SK-N-MC (cell line): ENCODE measurements around the gene SMIM1.

Experiments used
- EZH2 ChIP-seq: fragments of 200-600 bp; sonication (generic); IDR thresholded peaks from one replicate; pipeline ENCODE4 v1.6.1; 2017; ENCODE audit warnings: antibody characterized with exemption
- FOXP2 ChIP-seq: optimal IDR thresholded peaks from 2 replicates; pipeline ENCODE3; 2011; ENCODE audit warnings: mild to moderate bottlenecking, moderate library complexity; ENCODE audit not compliant: insufficient read depth; ENCODE audit errors: extremely low read length, control extremely low read depth
- POLR2AphosphoS5 ChIP-seq: IDR thresholded peaks from 2 replicates; pipeline ENCODE4 v1.6.1; 2012; ENCODE audit warnings: mild to moderate bottlenecking, low read depth, low read length, borderline replicate concordance

DNA sequence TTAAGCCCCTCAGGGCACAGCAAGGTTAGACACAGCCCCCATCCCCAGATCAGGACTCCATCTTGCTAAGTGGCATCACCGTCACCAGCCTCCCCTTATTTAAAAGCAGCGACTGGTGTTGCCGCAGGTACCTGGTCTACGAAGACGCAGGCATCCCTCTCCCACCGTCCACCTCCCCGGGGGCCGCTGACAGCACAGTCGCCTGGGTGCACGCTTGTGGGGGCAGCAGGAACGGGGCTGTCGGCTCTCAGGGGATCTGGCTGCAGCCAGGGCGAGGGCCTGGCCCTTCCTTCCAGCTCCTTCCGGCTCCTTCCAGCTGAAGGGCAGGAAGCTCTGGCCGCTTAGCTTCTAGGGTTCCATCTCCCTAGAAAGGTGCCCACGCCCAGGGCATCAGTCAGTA is 37.9 kb upstream of the SMIM1 start:
- no peak for TF ChIP-seq EZH2
- no peak for TF ChIP-seq POLR2AphosphoS5
- no peak for TF ChIP-seq FOXP2
